ENCODE results near the gene ACSM6.
A peak's percentile ranks its signal among the peaks of the same experiment; 100 is the strongest.

Gene ACSM6

DNA sequence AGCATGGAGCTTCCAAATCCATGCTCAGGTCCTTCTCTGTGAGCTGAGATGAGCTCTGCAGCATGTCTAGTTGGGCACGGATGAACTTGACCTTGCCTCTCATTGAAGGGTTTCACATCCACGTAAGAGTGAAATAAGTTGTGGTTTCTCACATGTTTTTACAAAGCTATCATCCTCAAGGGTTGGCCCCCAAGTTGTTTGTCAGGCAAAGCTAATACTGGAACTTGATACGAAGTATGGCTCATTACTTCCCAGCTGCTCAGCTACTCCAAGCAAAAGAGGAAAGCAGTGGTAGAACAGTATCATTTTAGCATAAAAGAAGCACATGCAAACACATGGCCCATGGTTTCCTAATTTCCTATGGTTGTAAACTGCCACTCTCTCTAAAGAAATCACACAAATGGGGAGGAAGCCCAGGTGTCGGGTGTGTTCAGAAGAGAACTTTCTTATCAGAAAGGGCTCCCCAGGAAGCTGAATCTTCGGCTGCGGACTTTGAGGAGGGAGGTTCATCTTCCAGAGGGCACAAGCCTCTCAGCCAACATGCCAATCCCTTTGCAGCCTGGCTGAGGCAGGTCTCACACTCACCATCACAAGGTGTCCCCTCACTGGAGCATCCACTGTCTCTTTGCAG, 51.5 kb downstream of the ACSM6 start:
- DNase-seq (ENCODE audit: low read depth), result no peak

DNA sequence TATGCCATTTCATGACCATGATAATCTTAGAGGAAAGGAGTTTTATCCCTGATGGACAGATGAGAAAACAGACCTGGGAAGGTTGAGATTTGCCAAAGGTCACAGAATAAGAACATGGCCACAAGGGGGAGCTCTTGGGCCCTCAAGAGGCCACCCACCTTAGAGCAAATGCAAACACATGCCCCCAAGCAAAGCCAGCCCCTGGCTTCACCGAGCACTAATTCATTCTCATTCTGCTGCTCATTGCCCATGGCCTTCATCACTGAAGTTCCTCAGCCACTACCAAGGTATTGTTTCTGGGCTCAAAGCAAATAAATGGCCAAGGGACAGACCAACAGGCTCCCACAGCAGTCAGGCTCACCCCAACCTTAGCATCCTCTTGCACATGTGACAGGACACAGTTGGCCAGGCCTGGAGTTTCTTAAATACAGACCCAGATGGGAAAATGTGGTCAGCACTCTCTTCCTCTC, 52.6 kb downstream of the ACSM6 start:
- peak; percentile 36 for DNase-seq (ENCODE audit: low read depth)

DNA sequence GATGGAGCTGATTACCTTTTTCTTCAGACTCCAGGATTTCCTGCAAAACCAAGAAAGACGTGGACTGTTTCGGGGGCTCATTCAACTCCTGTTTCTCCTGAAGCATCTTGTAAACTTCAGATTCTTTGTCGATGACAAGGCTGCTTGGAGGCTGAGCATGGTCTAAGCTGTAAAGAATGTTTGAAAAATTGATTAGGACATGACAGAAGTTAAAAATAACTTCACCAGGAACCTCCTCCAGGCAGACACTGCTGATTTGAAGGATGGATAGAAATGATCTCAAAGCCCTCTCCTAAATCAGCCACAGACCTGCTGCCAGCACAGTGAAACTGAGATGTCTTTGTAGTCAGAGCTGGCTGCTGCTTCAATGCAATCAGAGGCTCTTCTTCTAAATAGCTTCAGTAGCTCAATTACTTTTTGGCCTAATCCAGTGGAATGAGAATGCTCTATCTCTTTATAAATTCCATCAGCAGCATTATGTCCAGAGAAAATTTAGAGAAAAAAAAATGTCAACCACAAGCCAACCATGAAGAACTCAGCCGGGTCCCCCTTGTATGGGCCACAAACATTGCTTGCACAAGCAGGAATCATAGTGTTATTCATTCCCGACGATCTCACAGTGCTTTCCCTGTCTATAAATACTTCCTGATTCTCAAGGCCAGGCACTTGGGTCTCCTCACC, 53.3 kb downstream of the ACSM6 start:
- no peak for DNase-seq (ENCODE audit: low read depth)

DNA sequence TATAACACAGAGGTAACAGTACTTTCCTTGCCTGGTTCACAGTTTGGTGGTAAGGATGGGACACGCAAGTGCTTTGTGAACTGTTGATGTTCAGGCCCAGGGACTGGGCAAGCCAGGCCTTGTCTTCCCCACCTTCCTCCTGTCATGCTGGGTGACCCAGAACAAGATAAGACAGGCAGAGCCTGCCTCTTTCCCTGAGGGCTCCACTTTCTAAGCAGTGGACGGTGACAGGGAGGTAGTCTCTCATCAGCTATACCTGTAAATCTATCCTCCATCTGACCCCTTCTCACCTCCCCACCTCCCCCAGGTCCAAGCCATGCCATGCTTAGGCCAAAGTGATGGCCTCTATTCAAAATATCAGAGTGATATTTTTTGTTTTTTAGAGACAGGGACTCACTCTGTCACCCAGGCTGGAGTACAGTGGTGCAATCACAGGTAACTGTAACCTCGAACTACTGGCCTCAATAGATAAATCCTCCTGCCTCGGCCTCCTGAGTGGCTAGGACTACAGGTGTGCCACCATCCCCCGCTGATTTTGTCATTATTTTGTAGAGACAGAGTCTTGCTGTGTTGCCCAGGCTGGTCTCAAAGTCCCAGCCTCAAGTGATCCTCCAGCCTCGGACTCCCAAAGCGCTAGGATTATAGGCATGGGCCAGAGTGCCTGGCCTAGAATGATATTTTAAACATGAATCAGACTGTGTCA, 54.0 kb downstream of the ACSM6 start:
- DNase-seq (ENCODE audit: low read depth), result no peak

DNA sequence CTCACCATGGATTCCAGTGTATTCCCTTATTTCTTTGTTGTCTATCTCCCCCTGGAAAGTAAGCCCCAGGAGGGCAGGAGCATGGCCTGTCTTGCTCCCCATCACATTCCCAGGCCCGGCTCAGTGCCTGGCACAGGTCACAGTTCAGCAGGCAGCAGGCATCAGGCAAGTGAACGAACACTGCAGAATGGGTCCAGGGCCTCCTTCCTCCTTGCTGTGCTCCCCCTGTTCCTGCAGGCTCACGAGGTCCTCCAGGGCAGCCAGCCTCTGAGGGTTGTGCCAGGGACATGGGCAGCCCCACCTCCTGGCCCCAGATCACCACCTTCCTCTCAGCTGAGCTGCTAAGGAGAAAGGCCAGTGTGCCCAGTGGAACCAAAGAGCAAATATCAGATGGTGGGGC, 55.0 kb downstream of the ACSM6 start:
- no peak for DNase-seq (ENCODE audit: low read depth)

DNA sequence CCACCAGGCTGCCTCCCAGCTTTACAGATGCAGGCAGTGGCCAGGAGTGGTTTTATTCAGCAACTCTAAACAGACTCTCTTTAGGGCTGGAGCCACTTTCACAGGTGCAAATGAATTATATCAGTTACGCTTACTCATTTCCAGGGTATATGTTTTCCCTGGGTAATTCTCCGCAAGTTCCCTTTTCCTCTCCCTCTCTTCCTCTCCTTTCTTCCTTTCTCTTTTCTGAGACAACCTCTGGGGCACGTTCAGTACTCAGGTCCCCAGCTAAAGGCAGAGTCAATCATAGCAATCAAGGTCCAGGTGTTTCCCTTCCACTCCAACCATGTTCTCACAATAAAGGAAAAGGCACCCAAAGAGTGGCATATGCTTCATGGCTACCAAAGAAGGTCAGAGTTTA, 55.4 kb downstream of the ACSM6 start:
- no peak for DNase-seq (ENCODE audit: low read depth)

DNA sequence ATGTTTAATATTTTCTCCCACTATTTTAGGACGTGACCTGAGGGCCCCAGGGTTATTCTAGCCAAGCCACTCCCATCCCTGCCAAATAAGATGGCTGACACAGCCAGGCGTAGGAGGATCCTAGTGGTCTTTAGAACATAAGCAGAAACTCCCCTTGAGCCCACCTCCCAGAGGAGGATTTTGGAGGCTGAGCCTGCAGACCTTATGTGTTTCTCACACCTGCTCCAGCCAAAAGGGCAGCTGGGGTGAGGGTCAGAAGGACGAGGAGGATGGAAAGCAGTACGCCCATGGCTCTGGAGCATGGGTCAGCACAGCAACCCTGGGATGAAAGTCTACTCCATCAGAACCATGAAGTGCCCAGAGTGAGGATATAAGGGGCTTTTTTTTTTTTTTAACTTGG, 56.8 kb downstream of the ACSM6 start:
- DNase-seq (ENCODE audit: low read depth), result no peak

DNA sequence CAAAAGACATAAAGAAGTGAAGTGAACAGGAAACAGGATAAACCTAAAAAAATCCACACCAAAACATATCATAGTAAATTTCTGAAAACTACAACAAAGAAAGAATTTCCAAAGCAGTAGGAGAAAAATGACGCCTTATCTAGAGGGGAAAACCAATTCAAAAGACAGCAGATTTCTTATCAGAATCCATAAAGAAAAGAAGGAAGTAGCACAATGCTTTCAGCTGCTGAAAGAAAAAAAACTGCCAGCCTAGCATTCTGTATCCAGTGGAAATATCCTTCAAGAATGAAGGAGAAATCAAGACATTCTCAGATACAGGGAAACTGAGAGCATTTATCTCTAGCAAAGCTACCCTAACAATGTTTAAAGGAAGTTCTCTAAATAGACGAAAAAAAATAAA, 59.0 kb downstream of the ACSM6 start:
- no peak for DNase-seq (ENCODE audit: low read depth)

DNA sequence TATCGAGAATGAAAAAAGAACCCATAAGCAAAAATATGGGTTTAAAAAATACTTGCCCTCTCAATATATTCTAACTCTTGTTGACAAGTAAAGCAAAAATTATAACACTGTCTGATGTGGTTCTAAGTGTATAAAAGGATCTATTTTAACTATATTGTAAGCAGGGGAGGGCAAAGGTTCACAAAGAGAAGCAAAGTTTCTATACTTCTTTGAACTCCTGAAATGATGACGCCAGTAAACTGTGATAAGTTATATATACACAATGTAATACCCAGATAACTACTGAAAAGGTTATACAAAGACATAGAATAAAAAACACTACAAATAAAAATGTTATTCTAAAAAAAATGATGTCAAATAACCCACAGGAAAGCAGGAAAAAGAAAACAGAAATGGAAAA, 59.6 kb downstream of the ACSM6 start:
- DNase-seq (ENCODE audit: low read depth), result no peak

DNA sequence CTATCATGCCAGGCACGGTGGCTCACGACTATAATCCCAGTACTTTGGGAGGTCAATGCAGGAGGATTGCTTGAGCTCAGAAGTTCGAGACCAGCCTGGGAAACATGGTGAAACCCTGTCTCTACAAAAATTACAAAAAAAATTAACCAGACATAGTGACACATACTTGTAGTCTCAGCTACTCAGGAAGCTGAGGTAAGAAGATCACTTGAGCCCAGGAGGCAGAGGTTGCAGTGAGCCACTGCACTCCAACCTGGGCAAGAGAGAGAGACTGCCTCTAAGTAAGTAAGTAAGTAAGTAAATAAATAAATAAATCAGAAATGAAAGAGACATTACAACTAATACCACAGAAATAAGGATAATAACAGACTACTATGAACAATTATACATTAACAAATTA, 60.6 kb downstream of the ACSM6 start:
- DNase-seq (ENCODE audit: low read depth), result no peak

DNA sequence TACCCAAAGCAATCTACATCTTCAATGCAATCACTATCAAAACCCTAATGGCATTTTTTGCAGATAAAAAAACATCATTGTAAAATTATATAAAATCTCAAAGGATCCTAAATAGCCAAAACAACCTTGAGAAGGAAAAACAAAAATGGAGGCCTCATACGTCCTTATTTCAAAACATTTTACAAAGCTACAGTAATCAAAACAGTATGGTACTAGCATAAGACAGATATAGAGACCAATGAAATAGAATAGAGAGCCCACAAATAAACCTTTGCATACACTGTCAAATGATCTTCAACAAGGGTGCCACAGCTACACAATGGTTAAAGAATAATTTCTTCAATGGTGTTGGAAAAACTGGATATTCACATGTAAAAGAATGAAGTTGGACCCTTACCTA, 62.2 kb downstream of the ACSM6 start:
- DNase-seq (ENCODE audit: low read depth), result no peak

DNA sequence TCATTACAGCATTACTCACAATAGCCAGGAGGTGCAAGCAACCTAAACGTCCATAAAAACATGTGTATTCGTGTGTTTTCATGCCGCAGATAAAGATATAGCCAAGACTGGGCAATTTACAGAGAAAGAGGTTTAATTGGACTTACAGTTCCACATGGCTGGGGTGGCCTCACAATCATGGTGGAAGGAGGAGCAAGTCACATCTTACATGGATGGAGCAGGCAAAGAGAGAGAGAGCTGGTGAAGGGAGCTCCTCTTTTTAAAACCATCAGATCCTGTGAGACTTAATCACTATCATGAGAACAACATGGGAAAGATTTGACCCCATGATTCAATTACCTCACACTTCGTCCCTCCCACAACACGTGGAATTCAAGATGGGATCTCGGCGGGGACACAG, 63.8 kb downstream of the ACSM6 start:
- DNase-seq (ENCODE audit: low read depth), result no peak

DNA sequence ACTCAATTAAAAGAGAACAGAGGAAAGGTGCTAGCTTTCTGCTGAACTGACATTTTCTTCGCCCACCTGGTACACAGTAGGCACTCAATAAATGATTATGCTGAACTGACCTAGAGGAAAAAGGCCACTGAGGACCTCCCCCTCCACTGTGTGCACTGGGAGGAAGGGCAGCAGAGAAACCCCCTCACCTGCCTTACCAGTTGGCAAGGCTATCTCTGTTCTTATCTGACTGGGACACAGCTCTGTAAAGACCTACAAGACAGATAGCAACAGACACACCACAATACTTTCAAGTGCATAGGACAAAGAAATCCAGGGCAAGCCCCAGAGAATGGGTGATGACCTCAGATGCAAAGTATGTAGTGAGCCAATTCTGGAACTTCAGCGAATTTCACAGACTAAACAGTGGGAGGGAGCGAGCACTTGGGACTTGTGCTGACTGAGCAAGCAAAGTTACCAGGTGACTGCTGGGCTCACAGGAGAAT, 66.4 kb downstream of the ACSM6 start:
- no peak for DNase-seq (ENCODE audit: low read depth)

DNA sequence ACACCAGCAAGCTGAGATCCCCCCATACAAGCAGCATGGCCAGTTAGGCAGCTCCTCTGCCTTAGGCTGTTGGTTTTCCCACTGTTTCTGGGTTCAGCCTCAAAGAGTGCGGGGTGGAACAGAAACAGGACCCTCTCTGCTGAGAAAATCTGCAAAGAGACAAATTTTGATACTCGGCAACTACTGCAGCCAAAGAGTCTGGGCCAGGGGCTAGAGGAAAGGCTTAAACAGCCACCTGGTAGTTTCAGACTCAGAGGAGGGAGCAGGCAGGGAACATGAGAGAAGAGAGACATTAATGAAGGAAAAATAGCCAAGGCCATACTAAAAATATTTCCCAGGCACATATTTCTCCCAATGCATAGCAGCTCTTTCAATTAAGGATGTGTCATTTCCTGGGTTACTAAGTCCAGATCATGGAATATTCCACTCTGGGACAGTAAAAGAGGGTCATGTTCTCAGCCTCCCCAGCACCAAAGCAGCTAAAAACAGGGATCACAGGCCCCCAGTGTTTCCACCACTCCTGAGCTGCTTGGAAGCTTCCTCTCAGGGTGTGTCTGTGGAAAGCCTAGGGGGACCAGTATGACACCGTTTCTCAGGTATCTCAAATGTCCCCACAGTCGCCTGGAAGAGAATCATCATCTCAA, 67.0 kb downstream of the ACSM6 start:
- DNase-seq (ENCODE audit: low read depth), result no peak

DNA sequence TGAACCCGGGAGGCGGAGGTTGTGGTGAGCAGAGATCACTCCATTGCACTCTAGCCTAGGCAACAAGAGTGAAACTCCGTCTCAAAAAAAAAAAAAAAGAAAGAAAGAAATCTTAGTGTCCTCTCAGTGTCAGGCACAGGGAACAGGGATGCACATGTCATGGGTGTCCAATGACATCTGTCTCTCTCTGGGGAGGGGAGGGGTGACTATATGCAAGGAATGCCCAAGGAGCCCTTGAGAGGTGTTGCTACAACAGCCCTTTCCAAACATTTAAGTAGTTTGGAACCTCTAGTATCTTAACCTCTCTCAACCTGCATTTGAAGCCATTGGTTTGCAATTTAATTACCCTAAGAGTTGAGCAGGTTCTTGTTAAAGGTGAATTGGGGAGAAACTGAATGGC, 67.9 kb downstream of the ACSM6 start:
- no peak for DNase-seq (ENCODE audit: low read depth)

DNA sequence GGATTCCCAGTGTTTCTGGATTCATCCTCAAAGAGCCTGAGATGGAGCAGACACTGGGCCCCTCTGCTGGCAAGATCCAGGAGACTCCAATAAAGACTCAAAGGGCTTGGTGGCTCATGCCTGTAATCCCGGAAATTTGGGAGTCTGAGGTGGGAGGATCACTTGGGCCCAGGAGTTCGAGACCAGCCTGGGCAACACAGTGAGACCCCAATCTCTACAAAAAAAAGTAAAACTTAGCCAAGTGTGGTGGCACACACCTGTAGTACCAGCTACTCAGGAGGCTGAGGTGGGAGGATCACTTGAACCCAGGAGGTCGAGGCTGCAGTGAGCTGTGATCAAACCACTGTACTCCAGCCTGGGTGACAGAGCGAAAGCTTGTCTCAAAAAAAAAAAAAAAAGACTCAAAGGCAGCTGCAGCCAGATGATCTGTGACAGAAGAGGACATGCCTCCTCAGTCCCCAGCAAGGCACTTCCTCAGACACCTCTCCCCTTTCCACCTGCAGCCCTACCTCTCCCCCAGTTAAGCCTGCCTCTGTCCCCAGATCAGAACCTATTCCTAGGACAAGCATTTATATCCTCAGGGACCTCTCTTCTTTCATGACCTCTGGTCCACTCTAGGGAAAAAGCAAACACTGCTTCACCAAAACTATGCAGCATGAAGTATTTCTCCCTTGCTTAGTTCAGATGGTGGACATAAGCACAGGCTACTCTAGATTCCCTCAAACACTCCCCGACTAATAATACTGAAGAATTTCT, 68.9 kb downstream of the ACSM6 start:
- no peak for DNase-seq (ENCODE audit: low read depth)

DNA sequence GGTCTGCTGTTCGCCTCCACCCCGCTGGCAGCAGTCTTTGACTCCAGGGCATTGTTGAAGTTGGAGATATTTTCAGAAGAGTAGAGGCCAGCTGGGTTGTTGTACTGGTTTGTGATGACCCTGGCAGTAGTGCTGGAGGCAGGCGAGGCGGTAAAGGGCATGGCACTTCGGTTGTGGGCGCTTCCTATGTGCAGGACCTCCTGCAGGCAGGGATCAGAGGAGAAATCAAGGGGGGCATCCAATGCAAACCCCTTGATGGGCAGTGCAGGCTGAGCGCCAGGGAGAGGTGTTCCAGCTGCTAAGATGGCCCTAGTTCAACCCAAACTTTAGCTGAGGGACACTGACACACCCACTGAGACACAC, 69.8 kb downstream of the ACSM6 start:
- no peak for DNase-seq (ENCODE audit: low read depth)

DNA sequence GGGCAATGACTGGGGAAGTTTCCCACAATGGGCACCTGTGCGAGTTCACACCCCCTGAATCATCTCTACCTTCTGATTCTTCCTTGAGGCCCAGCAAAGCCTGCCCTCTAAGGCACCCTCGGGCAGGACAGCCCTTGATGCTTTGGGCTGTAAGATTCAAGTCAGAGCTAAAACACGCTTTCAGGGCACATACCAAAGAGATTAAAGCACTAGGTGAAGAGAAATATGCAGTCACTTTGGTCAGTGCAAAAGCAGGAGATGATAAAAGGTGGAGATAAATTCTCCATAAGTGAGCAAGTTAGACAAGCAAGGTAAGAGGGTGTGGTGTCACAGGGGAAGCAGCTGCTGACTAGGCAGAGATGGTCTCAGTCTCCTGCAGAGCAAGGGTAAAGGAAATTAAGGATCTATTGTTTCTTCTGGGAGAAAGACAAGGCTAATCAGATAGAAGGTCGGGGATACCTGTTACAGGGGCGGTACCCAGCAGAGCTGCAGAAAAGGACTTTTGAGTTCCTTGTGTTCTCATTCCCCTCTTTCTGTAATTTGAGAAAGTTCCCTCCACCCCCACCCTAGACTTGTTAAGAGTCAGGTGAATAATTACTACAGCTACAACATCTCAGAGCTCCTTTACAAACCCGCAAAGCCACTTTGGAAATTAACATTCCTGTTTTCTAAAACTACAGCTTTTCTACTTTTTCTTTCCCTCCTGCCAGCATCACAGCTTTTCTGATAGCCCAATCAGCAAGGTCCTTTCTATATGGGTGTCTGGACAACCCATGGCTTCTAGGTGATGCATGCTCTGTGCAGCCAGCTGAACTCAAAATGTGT, 70.4 kb downstream of the ACSM6 start:
- DNase-seq (ENCODE audit: low read depth), result no peak

DNA sequence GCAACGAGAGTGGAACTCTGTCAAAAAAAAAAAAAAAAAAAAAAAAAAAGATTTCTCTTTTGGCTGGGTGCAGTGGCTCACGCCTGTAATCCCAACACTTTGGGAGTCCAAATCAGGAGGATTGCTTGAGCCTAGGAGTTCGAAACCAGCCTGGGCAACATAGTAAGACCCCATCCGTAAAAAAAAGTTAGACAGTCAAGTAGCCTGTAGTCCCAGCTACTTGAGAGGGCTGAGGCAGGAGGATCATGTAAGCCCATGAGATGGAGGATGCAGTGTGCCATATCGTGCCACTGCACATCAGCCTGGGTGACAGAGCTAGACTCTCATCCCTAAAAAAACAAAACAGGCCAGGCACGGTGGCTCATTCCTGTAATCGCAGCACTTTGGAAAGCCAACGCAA, 71.5 kb downstream of the ACSM6 start:
- no peak for DNase-seq (ENCODE audit: low read depth)

DNA sequence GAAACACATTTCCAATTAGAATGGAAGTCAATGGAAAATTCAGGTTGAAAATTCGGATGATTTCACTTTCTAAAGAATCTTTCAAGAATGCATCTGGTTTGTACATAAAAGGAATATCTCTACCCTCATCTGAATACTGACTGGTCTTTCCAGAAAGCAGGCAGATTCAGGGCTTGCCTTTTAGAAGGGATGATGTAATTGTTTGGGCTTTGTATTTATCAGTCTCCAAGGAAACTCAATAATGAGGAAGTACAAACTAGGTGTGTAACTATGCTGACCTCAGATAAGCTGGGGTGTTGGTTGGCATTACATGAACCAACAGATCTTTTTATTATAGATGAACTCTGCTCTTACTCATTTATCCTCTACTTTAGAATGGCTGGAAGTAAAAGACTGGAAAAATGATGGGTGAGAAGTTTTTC, 72.6 kb downstream of the ACSM6 start:
- DNase-seq (ENCODE audit: low read depth), result no peak

DNA sequence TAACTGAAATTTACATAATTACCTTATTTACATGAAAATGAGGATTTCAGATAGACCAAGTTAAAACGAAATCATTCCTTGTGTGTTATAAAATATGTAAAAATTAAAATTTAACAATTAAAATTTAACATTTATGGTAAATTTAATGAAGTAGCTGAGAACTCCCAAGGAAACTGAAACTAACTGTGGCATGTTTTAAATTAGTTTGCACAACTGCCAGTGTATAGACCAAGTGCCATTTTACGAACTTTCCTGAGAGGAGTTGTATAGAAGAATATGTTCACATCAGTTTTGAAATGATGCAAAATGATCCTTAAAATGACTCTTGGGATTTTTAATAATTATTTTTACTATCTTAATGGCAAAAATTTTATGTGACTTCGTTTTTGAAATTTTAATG, 73.2 kb downstream of the ACSM6 start:
- DNase-seq (ENCODE audit: low read depth), result no peak

Data from T follicular helper cell (primary cell).